Kidney capillary endothelial cell (primary cell): Measurements from ENCODE around the gene NYAP2.

Experiments used
- DNase-seq: peaks from one replicate; pipeline ENCODE4 v3.0.0-alpha.2; 2018; ENCODE audit warnings: low spot score

The NYAP2 gene

DNA sequence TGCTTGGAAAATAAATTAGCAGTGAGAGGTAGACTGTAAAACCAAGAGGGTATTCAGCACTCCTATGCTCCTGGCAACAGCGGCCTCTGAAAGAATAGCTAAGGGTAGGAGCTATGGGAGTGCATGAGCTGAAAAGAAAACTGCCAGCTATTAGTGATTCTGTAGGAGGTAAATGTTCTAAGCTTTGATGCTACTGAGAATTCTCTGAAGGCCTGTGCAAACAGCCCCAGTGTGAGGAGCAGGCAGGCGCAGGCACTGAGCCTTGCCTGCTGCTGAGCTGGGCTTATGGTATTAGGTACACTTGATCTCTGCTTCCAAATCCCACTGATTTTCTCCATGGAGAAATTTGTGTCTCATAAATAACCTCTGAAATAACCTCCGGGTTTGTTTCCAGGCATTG is 86.7 kb downstream of the NYAP2 start:
- DNase-seq, result no peak

DNA sequence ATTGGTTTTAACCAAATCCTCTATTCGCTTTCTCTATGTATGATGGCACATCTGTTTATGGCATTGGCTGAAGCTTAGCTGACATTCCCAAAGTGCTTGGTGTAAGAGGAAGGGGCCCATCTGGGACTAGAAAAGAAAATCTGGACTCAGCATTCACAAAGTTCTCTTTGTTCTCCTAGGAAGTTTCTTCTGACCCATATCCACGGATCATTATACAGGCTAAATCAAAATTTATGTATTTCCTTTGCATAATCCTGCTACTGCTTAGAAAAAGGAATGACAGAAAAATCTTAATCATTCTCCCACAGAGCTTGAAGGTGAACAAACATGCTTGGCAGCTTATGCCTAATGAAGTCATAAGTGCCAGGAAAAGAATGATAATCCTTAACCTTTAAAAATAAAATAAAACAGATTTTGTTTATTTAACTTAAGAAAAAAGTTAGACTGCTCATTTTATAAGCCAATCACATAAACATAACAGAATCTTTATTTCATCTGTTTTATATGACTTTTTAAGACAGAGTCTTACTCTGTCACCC is 88.4 kb downstream of the NYAP2 start:
- DNase-seq, result no peak

DNA sequence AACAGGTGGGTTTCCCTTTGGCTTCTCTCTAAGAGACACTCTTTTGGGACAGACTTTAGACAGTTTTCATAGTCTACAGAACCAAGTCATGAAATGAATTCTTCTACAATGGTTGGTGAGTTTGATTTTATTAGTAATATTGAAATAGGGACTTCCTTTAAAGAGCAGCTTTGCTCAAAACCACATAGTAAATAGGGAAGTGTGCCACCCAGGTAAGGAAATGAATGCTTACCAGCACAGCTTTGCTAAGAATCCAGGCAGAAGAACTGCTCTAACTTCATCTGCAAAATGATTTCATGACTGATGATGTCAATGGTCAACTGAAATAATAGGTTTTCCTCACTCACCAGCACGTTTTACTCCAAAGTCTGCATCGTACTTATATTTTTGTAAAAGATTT is 89.2 kb downstream of the NYAP2 start:
- no peak for DNase-seq

DNA sequence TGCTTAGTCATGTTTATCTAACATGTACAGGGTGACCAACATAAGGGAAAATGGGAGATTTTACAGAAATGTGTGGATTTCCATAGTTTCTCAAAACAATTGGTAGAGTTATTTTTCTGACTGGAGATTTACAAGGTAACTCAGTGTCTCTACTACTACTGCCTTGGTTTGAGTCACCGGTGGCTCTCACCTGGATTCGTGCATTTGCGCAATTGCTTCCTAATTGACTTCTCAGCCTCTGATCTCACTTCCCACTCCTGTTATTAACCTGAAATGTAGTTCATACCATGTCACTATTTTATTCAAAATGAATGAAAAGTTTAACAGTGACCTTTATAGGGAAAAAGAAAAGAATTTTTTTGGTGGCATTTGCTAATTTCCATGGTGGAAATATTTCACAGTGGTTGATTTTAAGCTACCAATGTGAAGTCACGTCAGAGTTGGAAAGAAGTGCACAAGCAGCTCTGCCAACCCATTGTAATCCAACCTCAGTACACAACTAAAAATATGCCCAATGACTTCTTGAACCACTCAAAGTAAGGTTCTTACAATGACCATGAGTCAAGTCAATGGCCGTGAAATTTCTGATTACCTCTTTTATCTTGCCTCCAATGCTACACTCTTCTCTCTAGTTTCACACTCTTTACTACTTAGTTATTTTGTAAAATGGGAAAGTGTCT is 94.0 kb downstream of the NYAP2 start:
- no peak for DNase-seq

DNA sequence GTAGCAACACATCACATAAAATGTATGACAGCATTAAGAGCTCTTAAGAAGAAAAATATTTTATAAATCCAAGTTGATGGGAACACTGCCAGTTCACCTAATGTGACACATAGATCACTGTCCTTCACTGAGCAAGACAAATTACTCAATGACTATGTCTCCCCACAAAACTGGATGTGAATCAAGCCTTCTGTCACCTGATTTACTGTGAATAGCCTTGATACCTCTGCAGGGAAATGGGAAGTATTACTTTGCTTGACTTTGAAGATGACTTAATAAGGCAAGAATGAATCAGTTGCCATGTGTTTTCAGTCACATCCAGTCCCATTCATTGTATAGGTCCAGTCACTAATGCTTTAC is 94.6 kb downstream of the NYAP2 start:
- DNase-seq, result no peak

DNA sequence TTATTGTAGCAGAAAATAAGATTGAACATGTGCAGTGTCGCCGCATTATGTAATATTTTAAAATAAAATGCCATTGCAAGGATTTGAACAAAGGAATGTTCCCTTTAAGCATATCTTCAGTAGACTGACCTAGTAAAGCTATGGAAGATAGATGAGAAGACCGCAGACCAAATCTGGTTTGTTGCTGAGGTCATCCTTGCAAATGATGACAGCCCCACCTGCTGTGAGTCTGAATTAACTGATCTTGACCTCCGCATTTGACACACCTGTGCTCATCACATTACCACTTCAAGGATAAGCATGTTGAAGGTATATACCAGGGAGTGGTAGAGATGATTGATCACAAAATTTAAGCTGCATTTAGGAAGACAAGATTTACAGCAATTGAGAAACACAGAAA is 96.2 kb downstream of the NYAP2 start:
- DNase-seq, result no peak

DNA sequence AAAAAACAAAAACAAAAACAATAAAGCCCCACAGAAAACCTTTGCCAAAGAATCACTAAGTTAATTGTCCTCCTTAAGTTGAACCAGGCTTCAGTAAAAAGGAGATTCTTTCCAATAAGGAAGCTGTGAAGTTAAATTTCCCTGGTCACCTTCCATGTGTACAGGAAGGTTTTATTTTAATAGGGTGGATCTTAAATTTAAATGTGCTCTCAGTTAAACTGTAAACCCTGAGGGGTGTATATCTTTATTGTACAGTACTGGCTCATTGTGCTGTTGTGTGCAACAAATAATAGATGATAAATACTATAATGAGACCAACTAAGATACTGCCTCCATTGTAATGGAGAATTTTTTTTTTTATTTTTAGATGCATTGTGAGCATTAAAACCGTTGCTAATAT is 97.1 kb downstream of the NYAP2 start:
- DNase-seq, result no peak

DNA sequence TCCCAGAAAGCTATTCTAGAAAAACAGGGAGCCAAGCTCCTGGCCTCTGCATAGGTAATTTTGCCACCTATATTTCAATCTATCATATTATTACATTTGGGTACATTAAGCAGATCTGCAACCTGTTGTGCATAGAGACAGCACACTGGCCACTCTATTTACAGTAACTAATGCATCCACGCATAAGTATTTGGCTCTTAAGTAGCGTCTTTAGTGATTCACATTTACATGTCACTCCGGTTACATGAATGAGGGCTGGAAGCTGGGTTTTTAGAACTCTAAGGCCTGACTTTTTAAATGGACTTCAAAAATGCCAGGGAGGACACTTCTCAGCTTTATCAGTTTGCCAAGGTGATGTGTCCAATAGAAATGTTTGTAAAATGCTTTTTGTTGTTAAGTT is 97.7 kb downstream of the NYAP2 start:
- no peak for DNase-seq

DNA sequence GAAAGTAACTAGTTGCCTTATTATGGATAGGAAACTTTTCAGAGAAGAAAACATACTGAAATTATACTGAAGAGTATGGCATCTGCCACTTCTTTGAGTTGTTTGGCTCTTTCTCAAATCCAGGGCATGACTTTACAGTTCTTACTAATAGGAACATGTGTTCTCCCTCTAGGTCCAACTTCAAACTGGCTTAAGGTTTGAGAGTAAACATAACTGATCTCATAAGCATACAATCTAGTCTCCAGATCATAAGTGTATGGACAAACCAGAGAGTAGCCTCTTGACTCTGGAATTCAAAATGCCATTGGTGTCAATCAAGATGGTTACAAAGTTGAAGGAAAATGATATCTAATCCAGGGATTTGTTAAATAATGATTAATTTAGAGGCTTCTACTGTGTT is 101.5 kb downstream of the NYAP2 start:
- DNase-seq, result no peak

DNA sequence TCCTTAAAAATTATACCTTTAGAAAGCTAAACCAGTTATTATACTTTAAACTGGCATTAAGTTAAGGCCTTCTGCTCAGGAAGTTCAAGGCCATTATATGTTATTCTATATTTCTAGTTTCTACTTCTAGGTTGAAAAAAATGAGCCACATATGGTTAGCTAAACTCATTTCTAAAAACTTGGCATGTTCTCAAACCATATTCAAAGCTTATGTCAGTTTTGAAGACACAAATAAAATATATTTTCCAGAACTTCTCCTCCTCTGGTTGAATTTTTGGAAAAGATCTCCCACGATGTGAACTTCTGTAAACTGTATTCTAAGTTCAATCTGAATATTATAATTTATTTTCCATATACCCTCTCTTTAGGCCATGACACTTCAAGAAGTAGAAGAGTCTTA is 103.5 kb downstream of the NYAP2 start:
- no peak for DNase-seq

DNA sequence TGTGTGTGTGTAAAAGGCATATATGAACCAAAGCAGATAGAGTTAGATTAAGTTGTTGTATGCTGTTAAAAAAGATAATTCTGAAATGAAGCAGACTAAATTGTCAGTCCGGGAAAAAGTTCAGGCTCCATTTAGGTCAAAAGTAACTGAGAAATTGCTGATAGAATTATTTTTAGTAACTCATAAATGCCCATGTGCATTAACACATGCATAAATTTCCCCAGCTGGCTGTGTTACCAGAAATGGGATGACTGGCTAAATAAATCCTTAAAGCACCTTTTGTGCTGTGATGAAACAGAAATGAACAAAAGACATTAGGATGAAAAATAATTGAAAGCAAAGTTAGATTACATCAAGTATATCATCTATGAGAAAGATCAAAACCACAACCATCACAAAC is 111.3 kb downstream of the NYAP2 start:
- no peak for DNase-seq

DNA sequence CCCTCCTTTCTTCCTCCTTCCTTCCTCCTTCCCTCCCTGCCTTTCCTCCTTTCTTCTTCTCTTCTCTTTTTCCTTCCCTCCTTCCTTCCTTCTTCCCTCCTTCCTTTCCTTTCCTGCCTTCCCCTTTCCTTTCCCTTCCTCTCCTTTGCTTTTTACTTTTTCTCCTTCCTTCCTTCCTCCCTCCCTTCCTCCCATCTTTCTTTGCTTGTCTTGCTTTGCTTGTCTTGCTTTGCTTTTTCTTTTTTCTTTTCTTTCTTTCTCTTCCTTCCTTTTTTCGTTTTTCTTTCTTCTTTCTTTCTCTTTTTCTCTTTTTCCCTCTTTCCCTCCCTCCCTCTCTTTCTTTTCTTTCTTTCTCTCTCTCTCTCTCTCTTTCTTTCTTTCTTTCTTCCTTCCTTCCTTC is 113.0 kb downstream of the NYAP2 start:
- no peak for DNase-seq

DNA sequence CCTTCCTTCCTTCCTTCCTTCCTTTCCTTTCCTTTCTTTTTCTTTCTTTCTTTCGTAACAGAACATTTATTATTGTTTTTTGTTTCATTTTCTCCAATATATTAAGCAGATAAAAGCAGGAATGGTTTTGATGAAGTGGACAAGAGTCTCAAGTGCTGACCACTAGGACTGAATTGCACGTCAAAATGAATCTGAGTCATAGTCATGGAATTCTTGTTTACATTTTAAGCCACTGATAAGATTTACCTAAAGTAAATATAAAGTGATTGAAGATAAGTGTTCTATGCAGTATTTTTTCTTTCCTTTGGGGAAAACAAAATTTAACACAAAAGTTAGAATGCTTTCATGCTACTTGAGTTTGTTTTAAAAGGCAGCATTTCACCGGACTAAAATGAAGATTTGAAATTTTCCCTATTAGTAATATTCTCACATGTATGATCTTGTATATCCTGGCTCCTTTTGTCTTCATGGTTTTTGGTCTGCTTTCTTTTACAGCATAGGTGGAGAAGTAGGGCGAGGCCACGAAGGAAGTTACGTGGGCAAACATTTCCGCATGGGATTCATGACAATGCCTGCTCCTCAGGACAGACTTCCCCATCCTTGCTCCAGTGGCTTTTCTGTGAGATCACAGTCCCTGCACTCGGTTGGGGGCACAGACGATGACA is 113.5 kb downstream of the NYAP2 start:
- DNase-seq, result no peak

DNA sequence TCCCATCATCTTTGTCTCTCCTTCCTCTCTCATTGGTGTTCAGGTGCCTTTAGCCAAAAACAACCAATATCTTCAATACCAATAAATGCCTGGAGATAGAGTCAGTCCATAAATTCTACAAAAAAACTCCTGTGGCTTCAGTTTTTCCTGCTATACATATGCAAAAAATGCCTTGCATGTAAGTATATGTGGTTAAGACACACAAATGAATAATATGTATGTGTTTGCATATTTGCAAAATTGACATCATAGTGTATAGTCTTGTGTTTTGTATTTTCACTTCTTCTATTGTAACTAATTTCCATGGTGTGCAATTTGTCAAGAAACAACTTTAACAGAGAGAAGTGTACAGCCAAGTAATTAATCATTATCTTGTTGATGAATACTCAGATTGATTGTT is 115.5 kb downstream of the NYAP2 start:
- no peak for DNase-seq

DNA sequence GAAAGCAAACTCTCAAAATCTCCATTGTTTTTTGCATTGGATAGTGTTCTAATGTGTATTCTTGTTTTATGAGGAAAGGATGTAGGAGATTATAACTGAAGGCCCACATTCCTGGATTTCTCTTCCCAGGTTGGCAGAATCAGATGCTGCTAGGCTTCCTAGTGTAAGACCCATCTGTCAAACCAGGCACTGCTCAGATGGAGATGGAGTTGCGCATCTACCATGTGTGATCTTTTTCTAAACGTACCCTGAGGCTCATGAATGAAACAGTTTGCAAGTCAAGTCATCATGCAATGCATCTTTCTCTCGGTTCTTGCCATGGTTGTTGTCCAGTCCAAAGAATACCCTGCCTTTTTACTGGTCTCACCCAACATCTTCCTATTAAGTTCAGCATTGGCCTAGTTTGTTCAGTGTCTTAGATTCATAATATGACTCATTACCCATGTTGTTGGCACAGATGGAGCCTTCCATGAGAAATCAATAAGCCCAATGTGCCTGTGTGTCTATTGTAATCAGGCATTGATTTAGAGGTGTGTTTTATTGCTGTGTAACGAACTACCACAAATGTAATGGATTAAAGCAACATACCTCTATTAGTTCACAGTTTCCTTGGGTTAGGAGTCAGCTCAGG is 127.4 kb downstream of the NYAP2 start:
- DNase-seq, result no peak

DNA sequence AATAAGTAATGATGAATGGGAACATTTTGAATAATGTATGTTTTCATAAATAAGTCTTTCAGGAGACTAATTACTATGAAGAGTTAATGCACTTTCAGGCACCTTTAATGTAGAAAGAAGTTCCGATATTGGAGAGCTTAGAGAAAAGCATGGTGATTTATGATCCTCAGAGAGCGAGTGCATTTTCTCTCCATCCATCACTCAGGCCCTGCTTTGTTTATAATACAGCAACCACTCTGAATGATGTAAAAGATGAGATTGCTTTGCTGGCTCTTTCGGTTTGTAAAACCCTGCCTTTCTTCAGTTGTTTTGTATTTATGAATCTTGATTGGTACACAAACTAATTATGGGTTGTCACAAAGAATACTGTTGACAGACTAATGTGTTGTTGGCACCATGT is 132.0 kb downstream of the NYAP2 start:
- DNase-seq, result no peak

DNA sequence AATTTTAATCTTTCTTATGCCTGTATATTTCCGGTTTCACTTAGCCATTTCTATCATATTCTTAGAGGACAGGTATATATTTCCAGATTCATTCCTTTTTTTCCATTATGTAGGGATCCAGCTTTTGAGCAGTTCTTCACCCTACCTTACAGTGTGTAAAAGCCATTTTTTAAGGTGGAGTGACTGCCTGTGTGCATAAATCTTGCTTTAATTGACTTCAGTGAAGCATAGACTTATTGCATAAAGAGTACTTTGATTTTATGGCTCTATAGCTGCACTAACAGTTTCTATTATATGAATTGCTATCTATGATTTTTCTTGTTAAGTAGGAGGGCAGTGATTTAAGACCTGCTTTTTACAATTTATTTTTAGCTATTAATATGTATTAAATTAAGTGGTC is 132.6 kb downstream of the NYAP2 start:
- DNase-seq, result no peak

DNA sequence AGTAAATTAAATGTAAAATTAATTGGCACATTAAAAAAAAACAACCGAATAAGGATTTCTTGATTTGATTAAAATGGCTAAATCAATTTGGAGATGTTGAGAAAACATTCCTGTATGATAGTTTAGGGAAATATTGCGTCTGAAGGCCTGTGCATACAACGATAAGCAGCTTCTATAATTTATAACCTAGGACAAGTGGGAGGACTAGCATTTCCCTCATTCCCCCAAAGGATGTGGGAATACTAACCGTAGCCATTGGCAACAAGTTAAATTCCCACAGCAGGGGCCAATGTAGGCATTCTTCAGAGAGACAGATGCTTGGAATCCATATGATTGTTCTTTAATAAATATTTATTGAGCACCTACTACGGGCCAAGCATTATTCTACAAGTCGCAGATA is 134.5 kb downstream of the NYAP2 start:
- no peak for DNase-seq

DNA sequence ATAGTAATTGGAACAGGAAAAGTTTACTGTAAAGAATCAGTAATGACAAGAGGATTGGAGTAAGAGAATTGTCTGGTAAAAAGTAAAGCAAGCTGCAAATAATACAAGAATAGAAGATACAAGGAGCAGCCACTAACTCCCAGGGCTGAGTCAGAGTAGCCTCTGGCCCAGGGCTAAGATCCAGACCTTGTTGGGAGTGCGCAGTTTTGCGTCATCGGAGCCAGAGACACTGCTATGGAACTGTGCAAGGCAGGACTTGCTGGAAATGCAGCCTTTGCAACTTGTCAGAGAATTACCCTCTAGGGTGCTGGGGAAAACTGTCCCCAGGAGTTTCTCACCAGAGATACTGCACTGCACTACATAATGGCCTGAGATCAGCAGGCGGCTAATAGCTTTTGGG is 135.2 kb downstream of the NYAP2 start:
- DNase-seq, result no peak

DNA sequence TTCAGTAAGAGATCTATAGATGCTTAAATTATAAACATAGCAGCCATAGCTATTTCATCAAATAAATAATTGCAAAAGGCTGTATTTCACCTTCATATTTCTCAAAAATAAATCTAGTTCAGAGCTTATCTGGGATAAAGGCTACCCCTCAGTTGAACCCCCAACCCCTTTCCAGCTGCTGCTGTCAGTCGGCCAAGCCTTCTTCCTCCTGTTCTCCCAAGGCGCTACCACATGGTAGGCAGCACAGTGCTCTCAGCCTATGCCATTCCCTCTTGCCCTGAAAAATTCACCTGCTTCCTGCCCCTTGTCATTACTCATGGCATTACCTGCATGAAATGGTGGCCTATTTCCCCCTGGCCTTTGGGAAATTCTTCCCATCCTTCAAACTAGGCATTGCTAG is 136.5 kb downstream of the NYAP2 start:
- no peak for DNase-seq

DNA sequence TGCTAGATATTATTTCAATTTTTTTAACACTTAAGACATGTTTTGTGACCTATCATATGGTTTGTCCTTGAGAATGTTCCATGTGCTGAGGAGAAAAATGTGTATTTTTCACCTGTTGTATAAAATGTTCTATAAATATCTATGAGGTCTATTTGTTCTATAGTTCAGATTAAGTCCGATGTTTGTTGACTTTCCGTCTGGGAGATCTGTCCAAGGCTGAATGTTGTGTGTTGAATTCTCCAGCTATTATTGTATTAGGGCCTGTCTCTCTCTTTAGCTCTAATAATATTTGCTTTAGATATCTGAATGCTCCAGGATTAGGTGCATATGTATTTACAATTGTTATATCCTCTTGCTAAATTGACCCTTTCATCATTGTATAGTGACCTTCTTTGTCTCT is 144.1 kb downstream of the NYAP2 start:
- no peak for DNase-seq

DNA sequence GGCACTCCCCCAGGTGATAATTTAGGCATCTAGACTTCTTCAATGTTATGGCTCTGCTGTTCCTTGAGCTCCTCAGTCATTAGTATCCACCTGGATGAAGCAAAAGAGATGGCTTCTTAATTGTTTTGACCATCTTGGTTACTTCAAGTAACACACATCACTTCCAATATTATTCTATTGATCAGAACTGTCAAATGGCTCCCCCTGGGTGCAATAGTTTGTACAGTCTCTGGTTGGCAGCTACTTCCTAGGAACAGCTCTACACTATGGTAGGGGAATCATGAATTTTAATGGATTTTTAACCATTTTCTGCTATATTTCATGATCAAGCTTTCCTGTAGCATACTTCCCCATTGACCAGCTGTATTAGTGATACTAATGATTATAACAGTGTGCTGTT is 157.0 kb downstream of the NYAP2 start:
- DNase-seq, result no peak

DNA sequence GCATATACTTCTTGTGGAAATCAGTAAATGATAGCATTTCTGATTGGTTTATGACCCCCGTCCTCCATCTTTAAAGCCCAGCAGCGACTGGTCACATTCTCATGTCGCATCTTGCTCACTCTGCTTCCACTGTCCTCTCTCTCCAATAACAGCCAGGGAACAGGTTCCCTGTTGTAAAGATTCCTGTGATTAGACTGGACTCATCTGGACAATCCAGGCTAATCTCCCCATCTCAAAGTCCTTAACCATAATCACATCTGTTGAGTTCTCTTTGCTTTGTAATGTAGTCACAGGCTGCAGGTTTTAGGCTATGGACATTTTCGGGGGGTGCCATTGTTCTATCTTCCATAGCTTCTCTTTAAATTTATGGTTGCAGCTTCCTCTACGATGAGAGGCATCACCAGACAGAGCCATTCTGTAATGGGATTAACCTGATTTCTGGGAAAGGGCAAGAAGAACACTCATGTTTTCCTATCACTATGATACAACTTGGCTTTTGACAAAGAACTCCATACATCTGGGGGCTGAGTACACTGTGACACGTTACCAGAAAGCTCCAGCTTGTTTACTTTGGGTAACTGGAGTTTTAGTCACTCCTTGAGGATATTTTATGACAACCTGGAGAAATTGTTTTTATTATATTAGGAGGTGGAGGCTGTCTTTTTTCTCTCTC is 159.0 kb downstream of the NYAP2 start:
- DNase-seq, result no peak
